Prostate gland (tissue), 2 donors: ENCODE data around the gene EPHA5. TPM values are rescaled to one million over a fixed set of nuclear protein-coding genes. Genes with fewer than 3 reads are reported as not detected.

Experiments
- DNase-seq: peaks from one replicate; pipeline ENCODE4 v3.0.0-alpha.2; 2019; ENCODE audit warnings: low spot score
- H3K27ac ChIP-seq, 2 donors: fragments of 200-600 bp; sonication (generic); 2 replicates each; pipeline ENCODE4 v1.5.1; 2017 to 2019
- H3K27me3 ChIP-seq: fragments of 200-600 bp; sonication (generic); replicated peaks from 2 replicates; pipeline ENCODE4 v1.5.1; 2019; ENCODE audit not compliant: insufficient read depth
- H3K36me3 ChIP-seq, 2 donors: fragments of 200-600 bp; sonication (generic); 1 replicate in 1 of 2; 2 replicates in 1 of 2; pipeline versions ENCODE4 v1.5.1 to v1.8.1; 2017 to 2019
- H3K4me1 ChIP-seq: fragments of 200-600 bp; sonication (generic); replicated peaks from 2 replicates; pipeline ENCODE4 v1.5.1; 2019
- H3K4me3 ChIP-seq, 2 donors: fragments of 200-600 bp; sonication (generic); 2 replicates each; pipeline ENCODE4 v1.5.1; 2017 to 2019
- H3K9me3 ChIP-seq: fragments of 200-600 bp; sonication (generic); 2 replicates; pipeline ENCODE4 v1.5.1; 2017
- POLR2A ChIP-seq: fragments of 450-650 bp; IDR thresholded peaks from one replicate; pipeline ENCODE4 v1.6.1; 2016; ENCODE audit warnings: antibody characterized with exemption, mild to moderate bottlenecking
- POLR2AphosphoS5 ChIP-seq: sonication (generic); formaldehyde crosslinking; IDR thresholded peaks from one replicate; pipeline ENCODE4 v1.6.1; 2017; ENCODE audit warnings: antibody characterized with exemption
- WGBS: methylation state at CpG from one replicate; pipeline ENCODE4 v1.1.5; 2018; 5-methylcytosine and 5-hydroxymethylcytosine counted together
- intact Hi-C: fragments of 100-400 bp; cut with DNase I; formaldehyde crosslinking; loops from one replicate; pipeline ENCODE4 v1.14.2; 2022
- total RNA-seq, 2 donors: library from RNA; depleted of rRNA; stranded (reverse); fragments of >200 nt; gene quantifications; one replicate each; pipeline ENCODE4 v1.1.0, GENCODE V29; 2016
- TF ChIP-seq, protein P1 (sequence below), 4 experiments: fragments of 200-600 bp in 2 of 4; fragments of 450-650 bp in 2 of 4; sonication (generic) in 2 of 4; IDR thresholded peaks; 1 replicate in 3 of 4; 2 replicates in 1 of 4; pipeline ENCODE4 v1.5.1; 2016 to 2019; ENCODE audit warnings: antibody characterized with exemption in 4 of 4, mild to moderate bottlenecking in 2 of 4, moderate library complexity in 2 of 4

EPHA5 gene
- total RNA-seq, 2 donors from 2014 or later, result 2.2 to 11.0 TPM

DNA sequence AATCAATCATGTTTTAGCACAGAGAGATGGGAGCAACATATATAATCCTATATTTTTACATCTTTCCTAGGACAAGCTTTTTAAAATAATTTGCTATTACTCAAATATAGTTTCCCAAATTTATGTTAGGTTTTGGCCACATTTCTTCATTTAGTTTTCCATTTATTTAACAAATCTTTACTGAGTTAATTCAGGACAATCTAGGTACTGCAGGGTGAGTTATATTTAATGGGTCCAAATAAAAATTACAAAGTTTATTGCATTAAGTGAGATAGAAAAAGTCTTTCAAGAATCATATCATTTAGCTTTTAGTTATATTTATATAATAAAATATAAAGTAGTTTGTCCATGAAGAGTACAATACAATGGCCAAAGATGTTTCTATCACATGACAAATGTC, 269.2 kb downstream of the EPHA5 start:
- Histone ChIP-seq H3K36me3 (no peaks in the 10 kb centered on the region), H3K9me3 (no peaks in the 10 kb centered on the region), H3K4me1 (no peaks in the 10 kb centered on the region), H3K27ac (no peak overlapping the region), H3K4me3 (no peak overlapping the region), H3K27me3 (no peaks in the 10 kb centered on the region)
- intact Hi-C loops, result no loop called here
- TF ChIP-seq, protein P1, sequence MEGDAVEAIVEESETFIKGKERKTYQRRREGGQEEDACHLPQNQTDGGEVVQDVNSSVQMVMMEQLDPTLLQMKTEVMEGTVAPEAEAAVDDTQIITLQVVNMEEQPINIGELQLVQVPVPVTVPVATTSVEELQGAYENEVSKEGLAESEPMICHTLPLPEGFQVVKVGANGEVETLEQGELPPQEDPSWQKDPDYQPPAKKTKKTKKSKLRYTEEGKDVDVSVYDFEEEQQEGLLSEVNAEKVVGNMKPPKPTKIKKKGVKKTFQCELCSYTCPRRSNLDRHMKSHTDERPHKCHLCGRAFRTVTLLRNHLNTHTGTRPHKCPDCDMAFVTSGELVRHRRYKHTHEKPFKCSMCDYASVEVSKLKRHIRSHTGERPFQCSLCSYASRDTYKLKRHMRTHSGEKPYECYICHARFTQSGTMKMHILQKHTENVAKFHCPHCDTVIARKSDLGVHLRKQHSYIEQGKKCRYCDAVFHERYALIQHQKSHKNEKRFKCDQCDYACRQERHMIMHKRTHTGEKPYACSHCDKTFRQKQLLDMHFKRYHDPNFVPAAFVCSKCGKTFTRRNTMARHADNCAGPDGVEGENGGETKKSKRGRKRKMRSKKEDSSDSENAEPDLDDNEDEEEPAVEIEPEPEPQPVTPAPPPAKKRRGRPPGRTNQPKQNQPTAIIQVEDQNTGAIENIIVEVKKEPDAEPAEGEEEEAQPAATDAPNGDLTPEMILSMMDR (IDR thresholded peaks at IDR 0.05), result peak in 1 of 4 experiments; percentile 45
- no peak for TF ChIP-seq POLR2AphosphoS5
- no peak for DNase-seq

DNA sequence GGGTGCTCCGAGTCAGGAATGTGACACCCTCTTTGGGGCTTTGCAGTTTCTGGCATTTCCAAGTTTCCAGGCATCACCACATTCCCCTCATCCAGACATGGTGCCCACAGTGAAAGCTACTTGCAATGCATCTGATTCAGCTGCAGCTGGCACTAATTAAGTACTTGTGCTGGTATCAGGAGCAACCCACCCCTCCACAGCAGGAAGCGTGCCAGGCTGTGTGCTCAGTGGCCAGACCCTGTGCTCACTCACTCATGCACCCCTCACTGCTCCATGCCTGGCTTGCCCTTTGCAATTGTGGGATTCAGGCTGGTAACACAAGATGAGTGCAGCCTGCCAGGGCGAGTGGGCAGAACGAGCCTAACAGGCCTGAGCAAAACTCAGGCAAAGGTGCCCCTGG, 271.2 kb downstream of the EPHA5 start:
- TF ChIP-seq POLR2AphosphoS5 (no peak), POLR2A (no peak)
- TF ChIP-seq, protein P1 (IDR thresholded peaks at IDR 0.05), result no peak
- Histone ChIP-seq H3K36me3 (no peaks in the 10 kb centered on the region), H3K27me3 (no peaks in the 10 kb centered on the region), H3K9me3 (no peaks in the 10 kb centered on the region), H3K4me1 (no peaks in the 10 kb centered on the region), H3K4me3 (no peak overlapping the region), H3K27ac (no peak overlapping the region)
- intact Hi-C loops, result no loop called here
- 63% methylated on average over 4 of the region's 4 CpGs for WGBS
- DNase-seq, result no peak

DNA sequence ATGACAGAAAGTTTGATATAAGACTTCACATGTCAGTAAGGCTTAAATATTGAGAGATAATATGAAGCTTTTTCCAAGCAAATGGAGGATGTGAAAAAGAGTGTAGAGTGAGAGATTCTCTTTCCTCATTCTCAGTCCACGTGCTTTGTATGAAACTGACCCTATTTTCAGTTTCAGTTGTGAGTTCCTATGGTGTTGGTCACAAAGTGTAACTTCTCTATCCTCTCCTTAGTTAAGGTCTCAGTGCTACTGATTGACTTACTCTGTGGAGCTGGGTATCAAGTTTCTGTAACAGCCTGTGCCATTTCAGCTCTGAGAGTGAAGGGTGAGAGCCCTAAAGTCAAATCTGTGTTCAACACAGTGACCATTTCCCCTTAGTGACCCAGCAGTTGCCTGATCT, 277.2 kb downstream of the EPHA5 start:
- intact Hi-C loops, result no loop called here
- 75% methylated on average over 1 of the region's 1 CpG for WGBS
- no peaks in the 10 kb centered on the region for H3K36me3 ChIP-seq
- TF ChIP-seq POLR2AphosphoS5 (no peak), POLR2A (no peak)
- TF ChIP-seq, protein P1 (IDR thresholded peaks at IDR 0.05), result no peak
- no peak for DNase-seq
- H3K4me3 ChIP-seq, result no peak overlapping the region
- H3K9me3 ChIP-seq, result no peaks in the 10 kb centered on the region
- H3K27me3 ChIP-seq, result no peaks in the 10 kb centered on the region
- no peak overlapping the region for H3K27ac ChIP-seq
- H3K4me1 ChIP-seq, result no peaks in the 10 kb centered on the region

DNA sequence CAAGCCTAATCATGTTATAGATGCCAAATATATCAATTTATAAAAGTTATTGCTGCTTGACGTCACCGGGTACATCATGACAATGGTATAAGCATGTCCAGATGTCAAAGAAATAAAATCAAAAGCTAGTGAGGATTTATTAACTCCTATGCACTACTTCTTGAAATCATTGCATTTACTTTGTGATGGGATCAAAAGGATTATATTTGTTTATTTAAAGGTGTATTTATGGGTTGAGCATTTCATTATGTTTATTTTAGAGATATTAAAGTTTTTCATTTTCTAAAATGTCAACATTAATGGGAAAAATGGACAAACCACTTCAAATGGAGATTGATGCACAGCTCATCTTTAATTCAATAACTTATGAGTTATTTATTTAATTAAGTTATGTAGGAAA, 277.8 kb downstream of the EPHA5 start:
- WGBS, result 18% methylated on average over 2 of the region's 2 CpGs
- H3K4me1 ChIP-seq, result no peaks in the 10 kb centered on the region
- no peaks in the 10 kb centered on the region for H3K27me3 ChIP-seq
- TF ChIP-seq, protein P1 (IDR thresholded peaks at IDR 0.05), result no peak
- TF ChIP-seq POLR2A (no peak), POLR2AphosphoS5 (no peak)
- H3K9me3 ChIP-seq, result no peaks in the 10 kb centered on the region
- H3K36me3 ChIP-seq, result no peaks in the 10 kb centered on the region
- no peak overlapping the region for H3K4me3 ChIP-seq
- H3K27ac ChIP-seq, result no peak overlapping the region
- no peak for DNase-seq
- intact Hi-C loops, result no loop called here

DNA sequence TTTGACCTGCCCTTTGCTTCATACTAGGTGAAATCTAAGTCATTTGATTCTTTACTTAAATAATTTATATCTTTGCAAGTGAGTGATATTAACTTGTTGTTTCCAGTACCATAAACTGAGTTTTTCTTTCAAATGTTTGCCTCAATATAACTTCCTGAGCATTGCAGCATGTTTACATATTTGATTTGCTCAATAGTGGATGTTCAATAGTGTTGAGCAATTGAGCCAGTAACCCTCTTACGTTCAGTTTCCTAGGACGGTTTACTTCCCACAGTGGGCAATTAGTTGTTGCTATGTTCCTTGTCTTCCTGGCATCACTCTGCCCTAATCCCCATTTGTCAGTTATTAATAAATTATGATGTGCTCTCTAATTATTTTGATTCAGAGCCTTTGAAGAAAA, 278.5 kb downstream of the EPHA5 start:
- 56% methylated on average over 2 of the region's 2 CpGs for WGBS
- H3K4me1 ChIP-seq, result no peaks in the 10 kb centered on the region
- intact Hi-C loops, result no loop called here

More for the DNA sequence above, 278.5 kb downstream of the EPHA5 start:
- H3K27me3 ChIP-seq, result no peaks in the 10 kb centered on the region
- H3K9me3 ChIP-seq, result no peaks in the 10 kb centered on the region
- no peaks in the 10 kb centered on the region for H3K36me3 ChIP-seq
- H3K4me3 ChIP-seq, result no peak overlapping the region
- DNase-seq, result no peak
- no peak overlapping the region for H3K27ac ChIP-seq
- TF ChIP-seq POLR2A (no peak), POLR2AphosphoS5 (no peak)
- TF ChIP-seq, protein P1 (IDR thresholded peaks at IDR 0.05), result no peak
